NCI-H1105 (cell line): ENCODE measurements around the gene ADAMTS12.

ENCODE experiments used
- DNase-seq: peaks from one replicate; lab custom pipeline; 2025; lab: John Stamatoyannopoulos, UW

The ADAMTS12 gene

GRCh38 chr5:33657804-33658440, 233.9 kb downstream of the ADAMTS12 start:
- no peak for DNase-seq

- DNase-seq = no peak
These were observed 234.6 kb downstream of the ADAMTS12 start for GRCh38 chr5:33657176-33657575.

- DNase-seq = no peak
These were observed 240.9 kb downstream of the ADAMTS12 start for GRCh38 chr5:33650911-33651310.

GRCh38 chr5:33649549-33650482, 242.0 kb downstream of the ADAMTS12 start:
- DNase-seq = no peak

- DNase-seq = no peak
These were observed 249.9 kb downstream of the ADAMTS12 start for GRCh38 chr5:33641744-33642505.

DNA sequence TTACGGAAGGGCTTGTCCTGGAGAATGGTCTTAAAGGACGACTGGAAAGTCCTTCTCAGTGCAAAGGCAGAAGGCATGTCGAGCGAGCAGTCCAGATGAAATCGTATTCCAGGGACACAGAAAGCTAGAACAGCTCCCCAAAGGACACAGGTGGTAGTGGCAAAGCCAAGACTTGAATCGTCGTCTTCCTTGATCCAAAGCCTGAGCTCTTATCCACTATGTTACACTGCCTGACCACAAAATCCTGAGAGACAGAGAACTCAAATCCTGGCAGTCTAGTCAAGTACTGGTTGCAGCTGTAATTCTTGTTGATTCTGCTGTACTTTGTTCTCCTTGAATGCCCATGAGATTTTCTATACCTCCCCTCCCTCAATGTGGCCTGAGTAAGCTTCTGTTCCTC, 252.3 kb downstream of the ADAMTS12 start:
- DNase-seq = no peak

DNA sequence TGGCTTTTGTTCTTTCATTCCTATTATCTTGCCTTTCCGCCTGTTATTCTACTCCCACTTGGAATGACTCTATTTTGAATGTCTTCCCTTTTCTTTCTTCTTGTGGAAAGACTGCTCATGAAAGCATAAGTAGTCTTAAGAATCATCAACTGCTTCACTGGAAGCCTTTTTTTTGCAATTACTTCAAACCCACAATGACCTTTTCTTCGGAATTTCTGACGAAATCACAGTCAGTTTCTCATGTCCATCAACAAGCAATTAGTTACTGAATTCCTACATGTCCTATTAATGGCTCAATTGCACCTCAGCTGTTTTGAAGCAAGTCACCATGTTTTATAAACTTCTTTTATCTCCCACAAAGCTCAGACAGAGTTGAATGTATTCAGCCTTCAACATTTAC, 254.8 kb downstream of the ADAMTS12 start:
- no peak for DNase-seq

DNA sequence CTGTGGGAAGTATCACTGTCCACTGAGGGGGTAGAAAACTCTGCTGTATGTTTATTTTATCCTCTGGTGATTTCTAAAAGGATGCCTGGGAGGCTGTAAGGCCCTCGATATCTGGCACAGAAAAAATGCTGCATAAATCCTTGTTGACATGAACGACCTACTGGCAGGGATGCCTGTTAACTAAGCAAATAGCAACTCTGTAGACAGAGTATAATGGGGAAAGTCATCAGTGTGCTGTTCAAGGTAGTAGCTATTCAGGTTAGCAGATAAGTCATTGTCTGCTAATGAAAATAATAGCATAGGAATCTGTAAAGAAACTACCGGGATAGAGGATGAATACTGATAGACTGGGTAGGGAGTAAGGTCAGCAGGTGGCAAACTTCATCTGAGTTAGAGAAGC, 256.2 kb downstream of the ADAMTS12 start:
- no peak for DNase-seq

DNA sequence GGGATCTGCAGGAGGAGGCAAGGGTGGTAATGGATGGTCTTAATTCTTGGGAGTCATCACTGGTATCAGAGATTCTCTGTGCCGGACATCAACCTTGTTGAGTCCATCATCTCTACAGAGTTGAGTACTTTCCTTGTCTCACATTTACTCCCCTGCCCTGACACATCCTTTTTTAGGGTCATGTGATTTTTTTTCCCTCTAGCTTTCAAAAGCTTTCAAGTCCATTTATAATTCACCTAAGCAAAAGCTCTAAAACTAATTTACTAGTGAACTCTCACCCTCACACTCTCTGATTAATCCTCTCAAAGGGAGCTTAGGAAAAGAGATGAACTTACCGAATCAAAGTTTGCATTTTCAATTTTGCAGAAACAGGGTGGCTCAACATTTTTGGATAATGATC, 258.1 kb downstream of the ADAMTS12 start:
- DNase-seq = no peak

DNA sequence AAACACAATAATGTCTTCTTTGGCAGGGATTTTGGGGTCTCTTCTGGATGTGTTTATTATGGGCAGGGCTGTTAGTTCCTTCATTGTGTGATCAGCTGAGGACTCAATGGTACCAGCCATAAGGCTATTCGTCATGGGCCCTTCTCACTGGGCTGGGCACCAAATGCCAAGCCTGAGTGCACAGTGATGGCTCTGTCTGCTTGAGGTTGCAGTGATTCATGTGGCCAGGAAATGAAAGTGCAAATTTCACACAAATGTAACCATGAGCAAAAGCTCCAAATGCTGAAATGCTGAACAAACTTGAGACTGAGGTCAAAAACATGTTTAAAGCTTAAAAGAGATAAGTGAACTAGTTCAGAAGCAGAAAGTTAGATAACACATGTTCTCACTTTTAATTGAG, 260.0 kb downstream of the ADAMTS12 start:
- DNase-seq = no peak

- DNase-seq = no peak
These were observed 260.7 kb downstream of the ADAMTS12 start for GRCh38 chr5:33631139-33631538.

DNA sequence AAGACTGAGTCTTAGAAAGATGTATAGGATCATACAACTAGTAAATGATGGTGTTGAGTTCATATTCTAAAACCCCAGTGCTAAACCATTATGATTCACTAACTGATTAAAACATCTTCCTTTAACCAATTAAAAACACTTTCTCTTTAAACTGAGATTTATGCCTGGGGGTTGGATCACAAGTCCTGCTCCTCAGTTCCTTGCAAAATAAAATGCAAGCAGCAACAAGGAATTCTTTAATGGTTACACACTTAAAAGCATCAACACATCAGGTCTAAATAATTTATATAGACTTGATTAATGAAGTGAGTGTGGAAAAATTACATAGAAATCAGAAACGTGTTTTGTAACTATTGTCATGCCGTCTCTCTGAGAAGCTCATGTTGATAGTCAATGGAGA, 261.8 kb downstream of the ADAMTS12 start:
- DNase-seq = no peak

- no peak for DNase-seq
These were observed 263.0 kb downstream of the ADAMTS12 start for GRCh38 chr5:33628796-33629195.

DNA sequence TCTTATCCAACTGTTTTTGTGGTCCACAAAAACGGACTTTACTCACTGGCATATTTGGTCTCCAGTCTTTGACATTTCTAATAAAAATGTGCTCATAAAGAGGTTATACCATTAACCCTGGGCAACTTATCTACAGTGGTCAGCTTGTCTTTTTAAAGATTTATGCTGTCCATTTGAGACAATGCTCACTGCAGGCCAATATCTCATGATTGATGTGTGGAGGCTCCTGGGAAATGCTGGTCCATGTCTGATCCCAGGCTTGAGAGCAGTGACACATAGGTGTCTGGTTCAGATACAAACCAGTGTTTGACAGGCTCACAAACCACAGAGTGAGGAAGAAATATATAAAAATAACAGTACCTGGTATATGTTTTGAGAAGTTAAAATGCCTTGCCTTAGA, 270.3 kb downstream of the ADAMTS12 start:
- no peak for DNase-seq

DNA sequence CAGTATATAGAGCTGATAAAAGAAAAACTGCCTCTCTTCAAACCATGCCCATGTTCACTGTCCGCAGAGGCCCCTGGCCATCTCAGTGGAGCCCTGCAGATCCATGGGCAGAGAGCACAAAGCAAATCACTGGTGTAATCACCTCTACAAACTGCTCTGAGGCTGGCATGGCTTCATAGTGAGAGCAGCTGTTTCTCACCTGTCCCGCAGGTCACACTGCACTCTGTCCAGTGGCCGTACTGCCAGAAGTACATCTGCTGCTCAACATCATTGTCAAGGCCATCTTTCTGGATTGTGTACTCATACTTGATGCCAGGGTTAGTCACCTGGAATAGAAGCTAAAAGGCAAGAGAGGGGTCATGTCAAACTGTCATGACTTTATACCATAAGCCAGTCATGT, 277.8 kb downstream of the ADAMTS12 start:
- DNase-seq = no peak

DNA sequence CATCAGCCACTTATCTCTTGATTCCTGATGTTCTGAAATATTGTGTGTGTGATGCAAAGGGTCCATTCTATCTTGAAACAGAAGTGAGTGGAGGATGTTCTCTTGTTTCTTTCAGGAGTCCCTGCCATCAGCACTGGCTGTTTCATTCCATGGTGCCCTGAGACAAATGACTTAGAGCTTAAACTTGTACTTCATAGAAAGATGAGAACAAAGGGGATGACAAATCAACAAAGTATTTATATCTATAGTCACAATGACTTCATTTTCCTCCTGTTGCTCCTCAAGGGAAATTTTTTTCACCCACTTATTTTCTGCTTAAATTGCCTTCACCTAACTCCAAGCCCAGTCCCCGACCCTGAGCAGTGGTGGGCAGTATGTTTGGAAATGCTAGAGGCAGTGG, 279.4 kb downstream of the ADAMTS12 start:
- no peak for DNase-seq

GRCh38 chr5:33611877-33612276, 279.9 kb downstream of the ADAMTS12 start:
- no peak for DNase-seq

- no peak for DNase-seq
These were observed 283.3 kb downstream of the ADAMTS12 start for GRCh38 chr5:33608344-33609041.

DNA sequence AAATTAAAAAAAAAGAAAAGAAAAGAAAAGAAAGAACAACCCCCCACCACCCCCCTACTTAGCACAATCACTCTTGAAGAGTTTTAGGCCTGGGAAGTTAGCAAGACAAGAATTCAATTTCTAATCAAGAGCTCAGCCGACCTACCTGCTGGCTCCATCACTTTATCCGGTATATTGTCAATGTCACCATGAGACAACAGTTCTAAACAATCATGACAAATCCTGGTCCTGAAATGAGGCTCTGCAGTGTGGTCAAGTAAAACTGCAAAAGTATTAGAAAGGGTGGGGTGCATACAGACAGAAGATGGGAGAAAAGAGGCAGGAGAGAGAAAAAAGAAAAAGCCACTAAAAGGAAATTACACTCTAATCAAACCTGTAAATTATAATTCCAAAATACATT, 287.3 kb downstream of the ADAMTS12 start:
- DNase-seq = no peak

DNA sequence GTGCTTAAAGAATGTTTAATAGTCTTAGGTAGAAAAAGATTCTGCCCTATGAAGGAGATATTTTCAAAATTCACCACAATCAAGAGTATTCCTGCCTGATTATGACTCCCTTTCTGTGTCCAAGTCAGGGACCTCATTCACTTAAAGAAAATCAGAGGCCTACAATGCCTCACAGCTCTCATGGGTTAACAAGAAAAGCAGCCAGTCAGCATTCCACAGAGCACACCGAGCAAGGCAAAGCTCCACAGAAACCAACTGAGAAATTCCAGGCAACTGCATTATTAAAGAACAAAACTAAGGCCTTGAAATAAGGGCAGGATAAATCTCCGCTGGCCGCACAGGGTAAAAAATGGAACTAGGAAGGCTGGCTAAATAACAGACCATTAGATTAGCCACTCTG, 289.9 kb downstream of the ADAMTS12 start:
- DNase-seq = no peak

DNA sequence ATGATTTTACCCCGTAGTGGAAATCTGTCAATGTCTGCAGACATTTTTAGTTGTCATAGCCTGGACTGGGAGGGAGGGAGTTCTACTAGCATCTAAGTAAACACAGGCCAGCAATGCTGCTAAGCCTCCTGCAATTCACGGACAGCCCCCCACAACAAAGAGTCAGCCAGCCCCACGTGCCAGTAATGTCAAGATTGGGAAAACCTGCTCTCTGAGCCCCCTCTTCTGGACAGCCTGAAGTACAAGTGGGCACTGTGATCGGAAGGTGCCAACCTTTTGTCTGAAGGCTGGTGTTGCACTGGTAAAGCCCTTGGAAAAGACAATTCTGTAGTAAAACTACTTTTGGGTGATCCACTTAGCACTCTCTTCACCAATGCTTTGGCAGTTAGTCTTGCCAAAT, 296.5 kb downstream of the ADAMTS12 start:
- DNase-seq = no peak

DNA sequence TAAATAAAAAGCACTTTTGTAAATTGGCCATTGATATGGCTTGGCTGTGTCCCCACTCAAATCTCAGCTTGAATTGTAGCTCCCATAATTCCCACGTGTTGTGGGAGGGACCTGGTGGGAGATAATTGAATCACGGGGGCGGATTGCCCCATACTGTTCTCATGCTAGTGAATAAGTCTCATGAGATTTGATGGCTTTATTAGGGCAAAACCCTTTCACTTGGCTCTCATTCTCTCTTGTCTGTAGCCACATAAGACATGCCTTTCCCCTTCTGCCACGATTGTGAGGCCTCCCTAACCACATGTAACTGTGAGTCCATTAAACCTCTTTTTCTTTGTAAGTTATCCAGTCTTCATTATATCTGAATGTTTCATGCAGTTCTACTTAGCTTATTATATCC, 297.8 kb downstream of the ADAMTS12 start:
- no peak for DNase-seq
